Superior temporal gyrus (tissue), 1 donor: ENCODE data around the gene ETS2.

Experiments used
- DNase-seq: peaks from one replicate; pipeline ENCODE4 v3.0.0-alpha.2; 2016; ENCODE audit errors: extremely low spot score

ETS2 gene

DNA sequence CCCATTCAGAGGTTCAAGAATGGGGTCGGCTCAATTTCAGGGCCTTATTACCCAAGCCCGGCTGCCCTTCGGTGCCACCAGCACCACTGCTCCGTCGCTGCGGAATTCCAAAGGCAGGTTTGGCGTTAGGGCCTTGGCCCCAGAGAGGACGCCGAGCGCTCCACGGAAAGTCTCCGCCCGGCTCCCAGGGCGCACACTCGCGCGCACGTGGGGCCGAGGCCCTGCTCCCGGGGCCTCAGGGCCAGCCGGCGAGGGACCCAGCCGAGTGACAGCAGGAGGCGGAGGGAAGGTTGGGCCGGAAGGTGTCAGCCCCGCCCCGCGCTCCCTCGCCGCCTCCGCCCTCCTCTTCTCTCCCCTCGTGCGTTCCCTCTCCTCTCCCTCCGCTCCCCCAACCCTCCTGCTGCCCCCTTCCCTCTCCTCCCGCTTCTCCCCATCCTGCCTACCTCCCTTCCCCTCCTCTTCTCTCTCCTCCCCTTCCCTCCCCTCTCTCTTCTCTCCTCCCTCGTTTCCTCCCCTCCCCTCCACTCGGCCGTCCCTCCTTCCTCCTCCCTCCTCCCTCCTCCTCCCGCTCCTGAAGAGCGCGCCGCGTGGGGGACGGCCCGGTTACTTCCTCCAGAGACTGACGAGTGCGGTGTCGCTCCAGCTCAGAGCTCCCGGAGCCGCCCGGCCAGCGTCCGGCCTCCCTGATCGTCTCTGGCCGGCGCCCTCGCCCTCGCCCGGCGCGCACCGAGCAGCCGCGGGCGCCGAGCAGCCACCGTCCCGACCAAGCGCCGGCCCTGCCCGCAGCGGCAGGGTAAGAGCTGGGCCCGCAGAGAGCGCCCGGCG is at the start of gene ETS2:
Gene ETS2 (plus strand): TSS at position 602 of the 825 bp plus-strand sequence. CDS start 4,106 bp downstream, outside the sequence.
- DNase-seq = peak; percentile 66

DNA sequence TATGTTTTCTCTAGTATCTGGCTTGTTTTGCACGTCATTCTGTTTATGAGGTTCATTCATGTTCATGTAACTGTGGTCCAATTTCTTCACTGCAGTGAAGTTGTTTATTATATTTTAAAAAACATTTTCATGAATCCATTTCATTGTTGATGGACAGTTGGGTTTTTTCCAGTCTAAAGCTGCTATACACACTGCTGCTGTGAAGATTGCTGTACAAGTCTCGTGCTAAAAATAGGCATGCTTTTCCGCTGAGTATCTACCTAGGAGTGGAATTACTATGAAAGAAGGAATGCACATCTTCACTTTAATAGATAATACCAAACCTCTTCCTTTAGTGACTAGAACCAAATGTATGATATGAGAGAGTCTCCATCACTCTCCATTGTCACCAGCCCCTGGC is 49.0 kb upstream of the ETS2 start:
- no peak for DNase-seq

GRCh38 chr21:38758501-38759214 is 47.1 kb upstream of the ETS2 start:
- no peak for DNase-seq

DNA sequence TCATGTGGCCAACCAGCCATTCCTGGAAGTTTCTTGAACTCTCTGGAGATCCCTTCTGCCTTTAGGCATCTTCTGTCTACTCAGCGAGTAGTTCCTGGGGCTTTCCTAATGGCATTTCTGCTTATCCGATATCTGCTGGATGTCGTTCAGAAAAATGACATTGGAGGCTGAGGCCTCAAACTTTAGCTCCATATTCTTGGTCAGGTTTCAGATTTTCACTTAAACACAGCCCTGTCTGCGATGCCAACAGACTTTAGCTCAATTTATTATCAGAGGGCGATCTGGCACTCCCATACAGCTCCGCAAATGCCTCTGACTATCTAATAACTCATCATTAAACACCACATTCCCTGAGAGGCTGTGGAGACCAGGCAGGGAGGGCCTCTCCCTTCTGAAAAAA is 46.3 kb upstream of the ETS2 start:
- DNase-seq = no peak

- DNase-seq = no peak
Observed at GRCh38 chr21:38760017-38760761, 45.5 kb upstream of the ETS2 start.

DNA sequence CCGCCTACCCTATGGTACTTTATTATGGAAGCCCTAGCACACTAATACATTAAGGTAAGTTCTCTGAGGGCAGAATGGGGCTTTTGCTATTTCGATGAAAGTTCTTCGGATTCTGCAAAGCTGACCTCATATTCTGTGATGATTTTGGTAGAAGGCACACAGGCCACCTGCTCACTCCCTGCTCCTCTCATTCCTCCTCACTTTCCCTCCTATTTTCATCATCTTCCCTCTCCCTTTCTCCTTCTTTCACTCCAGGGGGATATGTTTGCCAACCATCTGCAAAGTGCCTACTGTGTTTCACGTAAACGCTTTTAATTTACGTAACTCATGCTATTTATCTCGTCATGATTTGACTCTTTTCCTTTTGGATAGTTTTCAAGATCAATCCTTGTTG is 45.0 kb upstream of the ETS2 start:
- DNase-seq = no peak

GRCh38 chr21:38761531-38761930 is 44.2 kb upstream of the ETS2 start:
- DNase-seq = no peak

DNA sequence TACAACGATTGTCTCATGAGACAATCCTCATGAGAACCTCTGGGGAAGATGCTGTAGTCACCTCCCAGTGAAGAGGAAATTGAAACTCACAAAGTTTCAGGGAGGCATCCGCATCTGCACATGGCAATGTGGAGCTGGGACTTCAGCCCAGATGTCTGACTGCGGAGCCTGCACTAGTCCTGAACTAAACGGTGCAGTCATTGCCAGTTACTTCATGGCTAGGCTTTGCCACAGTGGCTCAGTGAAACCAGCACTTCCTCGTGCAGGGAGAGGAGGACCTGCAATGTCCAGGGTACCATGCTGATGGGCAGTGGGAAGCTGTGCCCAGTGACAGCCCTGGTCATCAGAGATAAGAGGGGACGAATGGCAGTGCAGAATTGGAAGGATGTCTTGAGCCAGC is 40.7 kb upstream of the ETS2 start:
- DNase-seq = no peak

GRCh38 chr21:38766987-38767722 is 38.6 kb upstream of the ETS2 start:
- no peak for DNase-seq

GRCh38 chr21:38768471-38769063 is 37.2 kb upstream of the ETS2 start:
- no peak for DNase-seq

- DNase-seq = no peak
Observed at GRCh38 chr21:38769191-38769780, 36.4 kb upstream of the ETS2 start.

DNA sequence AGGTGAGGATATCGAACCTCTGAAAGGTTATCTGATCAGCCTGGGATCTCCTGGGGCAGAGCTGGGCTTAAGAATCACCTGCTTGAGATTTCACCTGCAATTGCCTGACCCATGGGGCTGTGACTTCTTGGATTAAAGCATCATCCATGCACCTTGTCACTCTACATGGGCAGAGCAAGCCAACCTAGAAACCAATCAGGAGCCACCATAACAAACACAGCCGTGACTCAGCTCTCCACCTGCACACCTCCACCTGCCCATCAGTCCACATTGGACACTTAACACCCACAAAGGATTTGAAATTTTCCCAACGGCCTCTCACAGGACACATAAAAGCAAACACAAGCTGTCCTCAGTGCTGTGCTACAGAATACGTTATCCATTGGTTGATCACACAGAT is 35.1 kb upstream of the ETS2 start:
- no peak for DNase-seq

GRCh38 chr21:38771536-38771935 is 34.2 kb upstream of the ETS2 start:
- no peak for DNase-seq

DNA sequence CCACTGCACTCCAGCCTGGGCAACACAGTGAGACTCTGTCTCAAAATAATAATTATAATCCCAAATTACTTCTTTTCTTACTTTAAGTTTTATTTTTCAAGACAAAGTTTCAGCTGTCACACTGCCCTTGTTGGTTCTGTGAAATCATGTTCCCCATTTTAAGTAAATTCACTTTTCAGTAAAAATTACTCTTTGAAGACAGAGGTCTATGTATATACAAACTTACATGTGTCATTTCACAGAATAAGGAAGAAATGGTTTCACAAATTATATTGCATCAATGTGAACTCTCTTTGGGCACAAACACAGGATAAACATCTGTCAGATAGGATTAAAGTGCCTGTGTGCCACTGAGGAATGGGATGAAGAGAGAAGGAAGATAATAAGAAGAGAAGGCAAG is 33.1 kb upstream of the ETS2 start:
- no peak for DNase-seq

GRCh38 chr21:38773099-38774061 is 32.3 kb upstream of the ETS2 start:
- DNase-seq = peak; percentile 12

- DNase-seq = no peak
Observed at GRCh38 chr21:38774152-38774551, 31.6 kb upstream of the ETS2 start.

GRCh38 chr21:38774586-38775285 is 31.0 kb upstream of the ETS2 start:
- no peak for DNase-seq

GRCh38 chr21:38775733-38776132 is 30.0 kb upstream of the ETS2 start:
- no peak for DNase-seq

GRCh38 chr21:38777015-38777414 is 28.7 kb upstream of the ETS2 start:
- no peak for DNase-seq
